Caco-2 (cell line): ENCODE measurements around the gene MOB3B. TPM values are rescaled to one million over a fixed set of nuclear protein-coding genes. Genes with fewer than 3 reads are reported as not detected.

ENCODE experiments used
- BruUV-seq: library from RNA; stranded (reverse); fragments of 400-500 nt; replicated peaks from 2 replicates; lab custom pipeline; 2021; lab: Mats Ljungman, UMichigan
- CTCF ChIA-PET: fragments of 300-600 bp; sonication (Branson Sonifier 250); formaldehyde crosslinking; loops from one replicate; lab custom pipeline; 2022; ENCODE audit warnings: antibody characterized with exemption; lab: Charles Lee
- POLR2A ChIA-PET: fragments of 300-600 bp; sonication (Branson Sonifier 250); formaldehyde crosslinking; loops from one replicate; lab custom pipeline; 2022; ENCODE audit warnings: antibody characterized with exemption; lab: Charles Lee
- DNase-seq, 2 experiments: peaks; one replicate each; pipeline versions ENCODE4 v3.0.0 to v3.0.0-alpha.2; 2020 to 2022
- H3K27me3 ChIP-seq: replicated peaks from 2 replicates; pipeline ENCODE4 v1.6.0; 2011; ENCODE audit warnings: low read length; ENCODE audit not compliant: control insufficient read depth, insufficient read depth
- H3K36me3 ChIP-seq: 2 replicates; pipeline ENCODE4 v1.5.1; 2011; ENCODE audit warnings: low read length; ENCODE audit not compliant: control insufficient read depth, insufficient read depth
- H3K4me1 ChIP-seq: fragments of 250-450 bp; sonication (Bioruptor Pico); 2 replicates; pipeline ENCODE4 v1.5.1; 2020; ENCODE audit warnings: mild to moderate bottlenecking
- H3K4me3 ChIP-seq: 2 replicates; pipeline ENCODE4 v1.5.1; 2011; ENCODE audit warnings: low read depth, mild to moderate bottlenecking, control low read depth, low read length
- H3K9me3 ChIP-seq: fragments of 250-450 bp; sonication (Bioruptor Pico); 2 replicates; pipeline ENCODE4 v1.5.1; 2020; ENCODE audit warnings: mild to moderate bottlenecking, moderate library complexity
- H3K27ac Mint-ChIP-seq: one replicate; pipeline ENCODE4 v1.8.0; 2022; ENCODE audit warnings: mixed read lengths; ENCODE audit not compliant: unreplicated experiment
- H3K27me3 Mint-ChIP-seq: one replicate; pipeline ENCODE4 v1.8.0; 2022; ENCODE audit warnings: mixed read lengths; ENCODE audit not compliant: insufficient read depth, unreplicated experiment
- H3K36me3 Mint-ChIP-seq: one replicate; pipeline ENCODE4 v1.8.0; 2022; ENCODE audit warnings: mild to moderate bottlenecking, mixed read lengths; ENCODE audit not compliant: insufficient read depth, unreplicated experiment
- H3K4me1 Mint-ChIP-seq: one replicate; pipeline ENCODE4 v1.8.0; 2022; ENCODE audit warnings: low read depth, mixed read lengths; ENCODE audit not compliant: unreplicated experiment
- H3K4me3 Mint-ChIP-seq: one replicate; pipeline ENCODE4 v1.8.0; 2022; ENCODE audit warnings: mild to moderate bottlenecking, moderate library complexity, mixed read lengths; ENCODE audit not compliant: unreplicated experiment
- H3K9me3 Mint-ChIP-seq: one replicate; pipeline ENCODE4 v1.8.0; 2022; ENCODE audit warnings: mixed read lengths; ENCODE audit not compliant: unreplicated experiment
- CTCF ChIP-seq, 2 experiments: fragments of 200-600 bp in 1 of 2; IDR thresholded peaks; 1 replicate in 1 of 2; 2 replicates in 1 of 2; pipeline versions ENCODE4 v1.5.1 to v1.8.0; 2011 to 2022; ENCODE audit warnings: antibody characterized with exemption in 1 of 2, control low read depth in 1 of 2, inconsistent platforms in 1 of 2, low read depth in 1 of 2, low read length in 1 of 2, mild to moderate bottlenecking in 1 of 2, moderate library complexity in 1 of 2; ENCODE audit not compliant: insufficient read depth in 1 of 2, severe bottlenecking in 1 of 2, unreplicated experiment in 1 of 2
- intact Hi-C: fragments of 100-400 bp; cut with micrococcal nuclease; formaldehyde crosslinking; loops from one replicate; pipeline ENCODE4 v1.10.0; 2022; ENCODE audit not compliant: unreplicated experiment
- total RNA-seq: library from RNA; stranded (reverse); gene quantifications from 2 replicates; pipeline ENCODE4 v1.2.3, GENCODE V29; 2022

MOB3B gene
- total RNA-seq, 1 experiment from 2014 or later, result 5.3 TPM

- Mint-ChIP-seq H3K36me3 (peaks cover 5% of the 10 kb centered on the region), H3K4me3 (no peak overlapping the region), H3K9me3 (no peaks in the 10 kb centered on the region), H3K27ac (no peak overlapping the region), H3K4me1 (no peaks in the 10 kb centered on the region), H3K27me3 (no peaks in the 10 kb centered on the region)
- CTCF ChIA-PET, result no interaction called here
- intact Hi-C loops, result no loop called here
- Histone ChIP-seq H3K36me3 (no peaks in the 10 kb centered on the region), H3K9me3 (no peaks in the 10 kb centered on the region), H3K27me3 (no peaks in the 10 kb centered on the region), H3K4me1 (no peaks in the 10 kb centered on the region), H3K4me3 (no peak overlapping the region)
- POLR2A ChIA-PET, result no interaction called here
- no TSS peak for BruUV-seq
- no peak for TF ChIP-seq CTCF (IDR thresholded peaks at IDR 0.05; ENCODE audit: insufficient read depth in 1 of 2, low read depth in 1 of 2, low read length in 1 of 2, severe bottlenecking in 1 of 2, unreplicated experiment in 1 of 2)
- no peak for DNase-seq
Observed at GRCh38 chr9:27497883-27498417, 31.7 kb downstream of the MOB3B start.

GRCh38 chr9:27496135-27496504, 33.5 kb downstream of the MOB3B start:
- Mint-ChIP-seq H3K4me3 (no peak overlapping the region), H3K4me1 (no peaks in the 10 kb centered on the region), H3K27me3 (no peaks in the 10 kb centered on the region), H3K36me3 (no peaks in the 10 kb centered on the region), H3K9me3 (no peaks in the 10 kb centered on the region), H3K27ac (no peak overlapping the region)
- H3K9me3 ChIP-seq, result no peaks in the 10 kb centered on the region
- no peak for DNase-seq
- no peaks in the 10 kb centered on the region for H3K36me3 ChIP-seq
- TF ChIP-seq CTCF (IDR thresholded peaks at IDR 0.05; ENCODE audit: insufficient read depth in 1 of 2, low read depth in 1 of 2, low read length in 1 of 2, severe bottlenecking in 1 of 2, unreplicated experiment in 1 of 2), result no peak
- CTCF ChIA-PET, result no interaction called here
- POLR2A ChIA-PET, result no interaction called here
- intact Hi-C loops, result no loop called here
- no peak overlapping the region for H3K4me3 ChIP-seq
- H3K27me3 ChIP-seq, result no peaks in the 10 kb centered on the region
- no peaks in the 10 kb centered on the region for H3K4me1 ChIP-seq
- no TSS peak for BruUV-seq

GRCh38 chr9:27495480-27496134, 34.0 kb downstream of the MOB3B start:
- no peak overlapping the region for H3K4me3 ChIP-seq
- Mint-ChIP-seq H3K27me3 (no peaks in the 10 kb centered on the region), H3K36me3 (no peaks in the 10 kb centered on the region), H3K27ac (no peak overlapping the region), H3K4me1 (no peaks in the 10 kb centered on the region), H3K9me3 (no peaks in the 10 kb centered on the region), H3K4me3 (no peak overlapping the region)
- intact Hi-C loops, result no loop called here
- H3K9me3 ChIP-seq, result no peaks in the 10 kb centered on the region
- CTCF ChIA-PET, result no interaction called here
- POLR2A ChIA-PET, result no interaction called here
- no peaks in the 10 kb centered on the region for H3K27me3 ChIP-seq
- H3K36me3 ChIP-seq, result no peaks in the 10 kb centered on the region
- H3K4me1 ChIP-seq, result no peaks in the 10 kb centered on the region
- BruUV-seq, result no TSS peak
- no peak for DNase-seq
- TF ChIP-seq CTCF (IDR thresholded peaks at IDR 0.05; ENCODE audit: insufficient read depth in 1 of 2, low read depth in 1 of 2, low read length in 1 of 2, severe bottlenecking in 1 of 2, unreplicated experiment in 1 of 2), result no peak
